NCI-H510A (cell line): Measurements from ENCODE around the gene ALAD.
"Not testable (repeated sequence)": the region's sequence is repeated elsewhere in the genome, so short reads cannot be mapped to it uniquely, and the experiment has no call there.

Source experiments
- DNase-seq: peaks from one replicate; lab custom pipeline; 2025; lab: John Stamatoyannopoulos, UW

The ALAD gene

GRCh38 chr9:113401027-113401792, at the start of gene ALAD:
Gene ALAD, minus strand, starts transcription at chr9:113401284. Its CDS starts 7,725 bp downstream, at chr9:113393559.
- peak; percentile 96 for DNase-seq

GRCh38 chr9:113449376-113449775, 48.3 kb upstream of the ALAD start:
- no peak for DNase-seq

GRCh38 chr9:113446323-113446740, 45.2 kb upstream of the ALAD start:
- no peak for DNase-seq

- DNase-seq, result no peak
Observed at GRCh38 chr9:113444736-113445135, 43.7 kb upstream of the ALAD start.

GRCh38 chr9:113437716-113438115, 36.6 kb upstream of the ALAD start:
- DNase-seq, result not testable (repeated sequence)

- DNase-seq, result no peak
Observed at GRCh38 chr9:113436728-113437515, 35.8 kb upstream of the ALAD start.

GRCh38 chr9:113431191-113431590, 30.1 kb upstream of the ALAD start:
- no peak for DNase-seq

GRCh38 chr9:113428062-113428615, 27.1 kb upstream of the ALAD start:
- no peak for DNase-seq

- DNase-seq, result no peak
Observed at GRCh38 chr9:113427629-113428028, 26.5 kb upstream of the ALAD start.

- DNase-seq, result no peak
Observed at GRCh38 chr9:113426701-113427100, 25.6 kb upstream of the ALAD start.

GRCh38 chr9:113425072-113425471, 24.0 kb upstream of the ALAD start:
- no peak for DNase-seq

- no peak for DNase-seq
Observed at GRCh38 chr9:113421726-113422125, 20.6 kb upstream of the ALAD start.

GRCh38 chr9:113417370-113417769, 16.3 kb upstream of the ALAD start:
- DNase-seq, result no peak

GRCh38 chr9:113416149-113416721, 15.2 kb upstream of the ALAD start:
- DNase-seq, result no peak

- peak; percentile 96 for DNase-seq
Observed at GRCh38 chr9:113410207-113410864, 9.3 kb upstream of the ALAD start, which contains the start of the genes C9orf43 and POLE3. Gene C9orf43, plus strand, starts transcription at chr9:113410747. Its CDS starts 2,747 bp downstream, at chr9:113413494. Gene POLE3, minus strand, starts transcription at chr9:113410675. Its CDS starts 382 bp downstream, at chr9:113410293.

- DNase-seq, result no peak
Observed at GRCh38 chr9:113409883-113410206, 8.8 kb upstream of the ALAD start.

GRCh38 chr9:113409481-113409880, 8.4 kb upstream of the ALAD start:
- no peak for DNase-seq

GRCh38 chr9:113406873-113407511, 5.9 kb upstream of the ALAD start:
- DNase-seq, result peak; percentile 6

- DNase-seq, result not testable (repeated sequence)
Observed at GRCh38 chr9:113406353-113406752, 5.3 kb upstream of the ALAD start.

- no peak for DNase-seq
Observed at GRCh38 chr9:113403646-113404045, 2.6 kb upstream of the ALAD start.

- no peak for DNase-seq
Observed at GRCh38 chr9:113399646-113400200, 1.4 kb downstream of the ALAD start.
